K562 (cell line): ENCODE data around the gene TMC8. TPM values are rescaled to one million over a fixed set of nuclear protein-coding genes. Genes with fewer than 3 reads are reported as not detected.
"Not testable (repeated sequence)": the region's sequence is repeated elsewhere in the genome, so short reads cannot be mapped to it uniquely, and the experiment has no call there.

Experiments
- ATAC-seq: fragments of 200-7000 bp; cut with Tn5 transposase; 3 replicates; pipeline ENCODE4 v1.9.1; 2020; ENCODE audit warnings: moderate library complexity
- BruUV-seq: library from RNA; stranded (reverse); fragments of 400-500 nt; replicated peaks from 2 replicates; lab custom pipeline; 2021; lab: Mats Ljungman, UMichigan
- CTCF ChIA-PET: fragments of 300-600 bp; formaldehyde crosslinking; extraction: SDS; loops from one replicate; lab custom pipeline; 2021; ENCODE audit warnings: low intra/inter-chr PET ratio; lab: Yijun Ruan, JAX
- POLR2A ChIA-PET: fragments of 300-600, 350-650 bp; sonication (Branson Sonifier 250); formaldehyde crosslinking; extraction: SDS; loops from one replicate; lab custom pipeline; 2021; ENCODE audit warnings: antibody characterized with exemption, inconsistent platforms; lab: Yijun Ruan, JAX
- DNase-seq, 4 experiments: peaks; one replicate each; pipeline versions ENCODE4 v3.0.0 to v3.0.0-alpha.2; 2011 to 2018; ENCODE audit warnings: low spot score in 3 of 4, mixed read lengths in 3 of 4; ENCODE audit errors: extremely low read depth in 1 of 4
- FAIRE-seq: peaks from 2 replicates; lab custom pipeline; 2011; peaks lifted over from hg19 to GRCh38; lab: Jason Lieb, UNC
- H2AFZ ChIP-seq: 2 replicates; pipeline ENCODE4 v1.6.0; 2011; ENCODE audit warnings: low read depth, low read length, control low read depth, inconsistent platforms
- H3K27ac ChIP-seq: fragments of 200-600 bp; 3 replicates; pipeline ENCODE4 v1.8.0; 2011; ENCODE audit warnings: low read depth, mild to moderate bottlenecking, control low read depth, inconsistent platforms, low read length, moderate library complexity, mixed read lengths; ENCODE audit errors: extremely low read depth
- H3K27me3 ChIP-seq, 2 experiments: fragments of 300-600 bp in 1 of 2; 2 replicates in 1 of 2; 3 replicates in 1 of 2; pipeline versions ENCODE4 v1.6.0 to v1.8.0; 2011; ENCODE audit warnings: inconsistent platforms in 2 of 2, low read length in 2 of 2, mild to moderate bottlenecking in 1 of 2, mixed read lengths in 1 of 2, moderate library complexity in 1 of 2; ENCODE audit not compliant: control insufficient read depth in 2 of 2, insufficient read depth in 2 of 2
- H3K36me3 ChIP-seq: fragments of 300-600 bp; 3 replicates; pipeline ENCODE4 v1.8.0; 2011; ENCODE audit warnings: mild to moderate bottlenecking, low read length, inconsistent platforms; ENCODE audit not compliant: control insufficient read depth, insufficient read depth
- H3K4me1 ChIP-seq, 2 experiments: fragments of 200-600 bp in 1 of 2; replicated peaks in 1 of 2; 2 replicates in 1 of 2; 3 replicates in 1 of 2; pipeline versions ENCODE4 v1.5.1 to v1.8.0; 2011; ENCODE audit warnings: inconsistent platforms in 2 of 2, low read length in 2 of 2, mild to moderate bottlenecking in 1 of 2, mixed read lengths in 1 of 2, moderate library complexity in 1 of 2; ENCODE audit not compliant: control insufficient read depth in 2 of 2, insufficient read depth in 2 of 2
- H3K4me2 ChIP-seq: 2 replicates; pipeline ENCODE4 v1.6.1; 2011; ENCODE audit warnings: low read length, control low read depth, inconsistent platforms, mixed read lengths; ENCODE audit not compliant: insufficient read depth
- H3K4me3 ChIP-seq: fragments of 200-600 bp; sonication (generic), shearing (Covaris generic); 2 replicates; pipeline ENCODE4 v1.5.1; 2016; ENCODE audit warnings: control low read depth, inconsistent platforms
- H3K79me2 ChIP-seq: fragments of 200-600 bp; 3 replicates; pipeline ENCODE4 v1.8.0; 2011; ENCODE audit warnings: low read length, inconsistent platforms; ENCODE audit not compliant: control insufficient read depth, insufficient read depth
- H3K9ac ChIP-seq, 2 experiments: 2 replicates each; pipeline versions ENCODE4 v1.6.0 to v1.6.1; 2011; ENCODE audit warnings: low read depth in 2 of 2, low read length in 2 of 2, control low read depth in 1 of 2, inconsistent platforms in 1 of 2, mild to moderate bottlenecking in 1 of 2, mixed read lengths in 1 of 2; ENCODE audit not compliant: insufficient read depth in 1 of 2
- H3K9me1 ChIP-seq: one replicate; pipeline ENCODE4 v1.6.0; 2011; ENCODE audit warnings: inconsistent platforms, mild to moderate bottlenecking, low read length, moderate library complexity; ENCODE audit not compliant: control insufficient read depth, insufficient read depth
- H3K9me3 ChIP-seq: replicated peaks from 2 replicates; pipeline ENCODE4 v1.5.1; 2011; ENCODE audit warnings: low read depth, low read length, inconsistent platforms; ENCODE audit not compliant: control insufficient read depth, insufficient read depth
- H4K20me1 ChIP-seq: replicated peaks from 2 replicates; pipeline ENCODE4 v1.6.1; 2011; ENCODE audit warnings: low read length, inconsistent platforms, mixed read lengths; ENCODE audit not compliant: control insufficient read depth, insufficient read depth
- CEBPB ChIP-seq: fragments of 450-650 bp; IDR thresholded peaks from 2 replicates; pipeline ENCODE4 v1.6.1; 2016; ENCODE audit warnings: missing genetic modification characterization, missing compliant biosample characterization
- HNRNPL ChIP-seq: fragments of 200-400 bp; formaldehyde crosslinking; IDR thresholded peaks from 2 replicates; pipeline ENCODE4 v1.6.1; 2017; ENCODE audit warnings: low read depth, mild to moderate bottlenecking, low read length
- MYNN ChIP-seq, 2 experiments: sonication (generic); formaldehyde crosslinking in 1 of 2; IDR thresholded peaks; 2 replicates each; pipeline versions ENCODE4 v1.5.0 to v1.6.1; 2016 to 2020; ENCODE audit warnings: antibody characterized with exemption in 1 of 2, missing genetic modification reagents in 1 of 2
- NR4A1 ChIP-seq, 2 experiments: fragments of 250-450 bp in 1 of 2; fragments of 450-650 bp in 1 of 2; sonication (Bioruptor Pico) in 1 of 2; IDR thresholded peaks; 2 replicates each; pipeline versions ENCODE4 v1.4.0 to v1.6.1; 2016 to 2020; ENCODE audit warnings: mild to moderate bottlenecking in 2 of 2, missing compliant biosample characterization in 1 of 2, missing genetic modification characterization in 1 of 2, moderate library complexity in 1 of 2
- PCBP1 ChIP-seq: fragments of 200-400 bp; formaldehyde crosslinking; IDR thresholded peaks from 2 replicates; pipeline ENCODE4 v1.6.1; 2018; ENCODE audit warnings: mild to moderate bottlenecking, low read depth, low read length; ENCODE audit not compliant: poor library complexity, severe bottlenecking
- POLR2A ChIP-seq: fragments of 450-650 bp; conservative IDR thresholded peaks from 2 replicates; pipeline ENCODE4 v1.6.1; 2016
- POLR2G ChIP-seq: fragments of 200-400 bp; formaldehyde crosslinking; IDR thresholded peaks from 2 replicates; pipeline ENCODE4 v1.6.1; 2017; ENCODE audit warnings: low read depth, mild to moderate bottlenecking, antibody characterized with exemption, low read length, moderate library complexity
- SUPT5H ChIP-seq: fragments of 450-650 bp; IDR thresholded peaks from 2 replicates; pipeline ENCODE4 v1.6.1; 2016
- WGBS: fragments of 100-300 bp; shearing (Covaris generic); methylation state at CpG from one replicate; pipeline ENCODE4 v1.1.6; 2016; ENCODE audit warnings: low coverage, mixed read lengths; ENCODE audit not compliant: insufficient coverage; ENCODE audit errors: missing lambda C conversion rate; 5-methylcytosine and 5-hydroxymethylcytosine counted together
- in situ Hi-C: fragments of 300-500 bp; cut with MboI; formaldehyde crosslinking; loops from 4 replicates; pipeline ENCODE4 v1.15.0; 2018; ENCODE audit warnings: inconsistent platforms, mixed read lengths
- intact Hi-C: fragments of 100-400 bp; cut with micrococcal nuclease; formaldehyde crosslinking; loops from 2 replicates; pipeline ENCODE4 v1.14.2; 2022
- polyA plus RNA-seq, 8 experiments: library from polyadenylated mRNA; depleted of rRNA in 4 of 8; stranded (reverse) in 5 of 8; unstranded in 3 of 8; fragments of >200 nt; fragmentation: Nextera tagmentation in 2 of 8; fragmentation: Illumina TruSeq in 1 of 8; extraction: Ambion mirVana in 2 of 8; extraction: Trizol in 1 of 8; gene quantifications; 2 replicates each; pipeline versions ENCODE4 v1.2.1 to v1.2.3, GENCODE V29; 2011 to 2014; ENCODE audit warnings: inconsistent platforms in 1 of 8, missing spikeins in 1 of 8
- total RNA-seq, 7 experiments: library from RNA; depleted of rRNA in 6 of 7; stranded (reverse); fragments of >200 nt in 6 of 7; fragmentation: Illumina TruSeq in 2 of 7; extraction: Trizol in 2 of 7; gene quantifications; 2 replicates each; pipeline versions ENCODE4 v1.2.1 to v1.2.3, GENCODE V29; 2011 to 2021; ENCODE audit warnings: low replicate concordance in 1 of 7

The TMC8 gene
- total and polyA plus RNA-seq, 9 of the 15 experiments (the other 6 are each of a cell fraction or from before 2014, with no cell fraction given): 0.13 to 10.9 (median 2.8) TPM

GRCh38 chr17:78115803-78116202 lies 14.8 kb upstream of the TMC8 start:
- Histone ChIP-seq H4K20me1 (peaks cover 19% of the 10 kb centered on the region), H3K4me1 (peaks cover 0 to 63% of the 10 kb centered on the region in 2 experiments; a peak in 2 of 5 replicates), H3K79me2 (peaks cover 13% of the 10 kb centered on the region; the same call in 2 of the 3 replicates), H3K36me3 (peaks cover 92% of the 10 kb centered on the region)
- H3K9ac ChIP-seq; H3K4me2 ChIP-seq; BruUV-seq; H3K27me3 ChIP-seq; in situ Hi-C loops; H3K9me3 ChIP-seq; H2AFZ ChIP-seq; H3K27ac ChIP-seq; FAIRE-seq; POLR2A ChIA-PET; intact Hi-C loops; H3K4me3 ChIP-seq; H3K9me1 ChIP-seq; CTCF ChIA-PET; ATAC-seq; TF ChIP-seq MYNN (CRISPR knock-in tag; IDR thresholded peaks at IDR 0.05): not testable (repeated sequence)
- DNase-seq: peak in 1 of 4 experiments; percentile 7
- TF ChIP-seq MYNN (IDR thresholded peaks at IDR 0.05): 0 out of 2 replicates have a peak, but pooled peaks have one; percentile 10
- peak; percentile 84 for TF ChIP-seq PCBP1
- TF ChIP-seq POLR2G: peak; percentile 62
- TF ChIP-seq HNRNPL: peak; percentile 94
- TF ChIP-seq CEBPB: 0 out of 2 replicates have a peak, but pooled peaks have one; percentile 21
- whole genome bisulfite sequencing: 95% methylated on average over 13 of the region's 18 CpGs

- intact Hi-C loops (no loop called here), in situ Hi-C loops (no loop called here)
- Histone ChIP-seq H3K9me1 (no peaks in the 10 kb centered on the region), H3K27me3 (no peaks in the 10 kb centered on the region), H3K4me3 (no peak overlapping the region), H3K4me2 (no peak overlapping the region), H3K4me1 (peaks cover 0 to 65% of the 10 kb centered on the region in 2 experiments; a peak in 2 of 5 replicates), H2AFZ (no peak overlapping the region), H3K36me3 (peaks cover 92% of the 10 kb centered on the region), H3K9me3 (no peaks in the 10 kb centered on the region), H3K27ac (no peak overlapping the region), H4K20me1 (peaks cover 19% of the 10 kb centered on the region), H3K79me2 (peaks cover 8% of the 10 kb centered on the region; the same call in 2 of the 3 replicates), H3K9ac (no peak overlapping the region)
- no peak for FAIRE-seq
- CTCF ChIA-PET: no interaction called here
- peak in 1 of 4 experiments; percentile 2 for DNase-seq
- POLR2A ChIA-PET: interaction anchor here (0.5 to 0.6 kb wide), 3 partner anchors 98 to 158 kb away, joined by 3 read pairs; partner anchors contain the start of gene TNRC6C
- ATAC-seq: no peak
- BruUV-seq: no TSS peak
- 96% methylated on average over 9 of the region's 9 CpGs for WGBS
- TF ChIP-seq POLR2A: peak; percentile 4; the same call in 1 of the 2 replicates
- TF ChIP-seq SUPT5H: peak; percentile 9; the same call in 1 of the 2 replicates
- no peak for TF ChIP-seq NR4A1 (CRISPR knock-in tag; IDR thresholded peaks at IDR 0.05)
- no peak for TF ChIP-seq NR4A1 (tag; IDR thresholded peaks at IDR 0.05)
Measured at GRCh38 chr17:78116411-78116810, 14.2 kb upstream of the TMC8 start.
